HG02610 (cell line): Measurements from ENCODE around the gene NPAS2.

ENCODE experiments used
- ATAC-seq: cut with Tn5 transposase; IDR thresholded peaks from one replicate; pipeline ENCODE4 v1.9.1; 2021; ENCODE audit warnings: mild to moderate bottlenecking, moderate library complexity; ENCODE audit not compliant: unreplicated experiment

Gene NPAS2

DNA sequence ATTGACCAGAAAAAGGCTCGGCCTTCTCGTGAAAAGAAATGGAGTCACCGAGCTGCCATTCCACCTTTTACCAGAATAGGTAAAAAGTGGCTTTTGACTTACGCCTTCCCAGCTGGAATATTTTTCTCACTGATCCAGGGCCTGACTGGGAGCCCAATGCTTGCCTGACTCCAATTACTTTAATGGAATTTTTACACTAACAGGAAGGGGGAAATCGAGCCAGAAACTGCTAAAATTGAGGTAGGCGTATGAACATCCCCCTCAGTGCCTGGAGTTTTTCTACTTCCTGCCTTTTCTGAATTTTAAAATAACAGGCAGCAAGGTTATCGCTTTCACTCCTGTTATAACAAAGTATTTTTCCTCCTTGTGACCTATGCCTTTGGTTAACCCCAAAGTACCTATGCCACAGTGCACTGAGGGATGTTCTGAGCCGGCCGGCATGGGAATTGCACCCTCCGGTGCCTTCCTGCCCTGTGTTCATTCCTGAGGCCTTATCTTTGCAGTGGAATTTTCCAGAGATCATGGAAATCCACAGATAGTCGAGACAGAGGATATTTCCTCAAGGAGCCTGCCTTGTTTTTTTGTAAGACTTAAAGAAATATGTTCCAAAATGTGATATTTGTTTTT lies 163.9 kb downstream of the NPAS2 start:
- ATAC-seq = no peak

DNA sequence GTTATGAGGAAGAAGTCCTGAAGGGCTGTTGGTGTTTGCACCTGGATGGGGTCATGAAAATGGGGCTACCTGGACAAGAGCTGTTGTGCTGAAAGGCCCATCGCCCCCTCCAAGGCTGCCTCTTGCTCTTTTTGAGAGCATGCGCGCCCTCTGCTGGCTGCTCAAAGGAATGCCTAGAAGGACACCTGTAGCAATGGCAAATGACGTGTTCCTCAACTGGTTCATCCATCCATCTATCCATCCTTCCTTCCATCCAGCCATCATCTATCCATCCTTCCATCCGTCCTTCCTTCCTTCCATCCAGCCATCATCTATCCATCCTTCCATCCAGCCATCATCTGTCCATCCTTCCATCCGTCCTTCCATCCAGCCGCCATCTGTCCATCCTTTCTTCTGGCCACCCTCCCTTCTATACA lies 165.0 kb downstream of the NPAS2 start:
- no peak for ATAC-seq

DNA sequence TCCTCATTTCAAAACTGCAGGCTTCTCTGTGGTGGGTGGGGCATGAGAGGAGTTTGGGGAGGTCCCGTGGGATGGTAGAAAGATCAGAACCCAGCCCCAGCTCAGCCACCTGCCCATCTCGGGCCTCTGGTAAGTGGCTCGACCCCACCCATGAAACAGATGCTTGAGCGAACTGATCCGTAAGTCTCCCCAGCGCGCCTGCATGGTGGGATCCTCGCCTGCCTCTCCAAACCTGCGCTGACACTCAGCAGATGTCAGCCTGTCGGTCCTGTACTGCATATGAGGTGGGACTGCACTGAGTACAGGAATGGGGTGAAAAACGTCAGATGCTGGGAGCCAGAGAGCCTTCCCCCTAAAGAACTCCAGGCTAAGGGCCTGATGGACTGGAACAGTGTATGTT lies 166.2 kb downstream of the NPAS2 start:
- ATAC-seq = no peak

DNA sequence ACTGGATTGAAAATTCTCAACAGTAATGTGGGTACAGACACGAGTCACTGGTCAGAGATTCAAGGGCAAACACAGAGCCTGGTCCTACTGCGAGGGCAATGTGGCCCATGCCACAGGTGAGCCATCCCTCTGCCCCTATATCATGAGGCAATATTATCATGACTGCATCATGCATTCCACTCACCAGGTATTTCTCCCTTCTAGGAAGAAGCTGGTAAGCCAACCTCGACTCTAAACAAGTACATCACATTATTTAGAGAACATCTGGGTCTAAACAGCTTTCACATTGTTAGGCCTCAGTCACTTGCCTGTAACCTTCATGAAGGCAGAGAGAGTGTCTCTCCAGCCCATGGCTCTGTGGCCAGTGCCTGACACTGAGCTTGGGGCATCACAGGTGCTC lies 167.6 kb downstream of the NPAS2 start:
- no peak for ATAC-seq

DNA sequence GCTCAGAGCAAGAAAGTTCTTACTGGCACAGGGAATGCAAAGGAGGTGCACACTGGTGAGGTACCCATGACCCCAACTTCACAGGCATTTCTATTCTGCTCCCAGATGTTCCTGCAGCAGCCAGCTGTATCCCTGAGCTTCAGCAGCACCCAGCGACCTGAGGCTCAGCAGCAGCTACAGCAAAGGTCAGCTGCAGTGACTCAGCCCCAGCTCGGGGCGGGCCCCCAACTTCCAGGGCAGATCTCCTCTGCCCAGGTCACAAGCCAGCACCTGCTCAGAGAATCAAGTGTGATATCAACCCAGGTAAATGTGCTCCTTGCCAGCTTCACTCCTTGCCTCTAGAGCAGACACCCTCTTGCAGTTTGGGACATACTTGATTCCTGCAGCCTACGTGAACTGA lies 168.0 kb downstream of the NPAS2 start:
- ATAC-seq = no peak

DNA sequence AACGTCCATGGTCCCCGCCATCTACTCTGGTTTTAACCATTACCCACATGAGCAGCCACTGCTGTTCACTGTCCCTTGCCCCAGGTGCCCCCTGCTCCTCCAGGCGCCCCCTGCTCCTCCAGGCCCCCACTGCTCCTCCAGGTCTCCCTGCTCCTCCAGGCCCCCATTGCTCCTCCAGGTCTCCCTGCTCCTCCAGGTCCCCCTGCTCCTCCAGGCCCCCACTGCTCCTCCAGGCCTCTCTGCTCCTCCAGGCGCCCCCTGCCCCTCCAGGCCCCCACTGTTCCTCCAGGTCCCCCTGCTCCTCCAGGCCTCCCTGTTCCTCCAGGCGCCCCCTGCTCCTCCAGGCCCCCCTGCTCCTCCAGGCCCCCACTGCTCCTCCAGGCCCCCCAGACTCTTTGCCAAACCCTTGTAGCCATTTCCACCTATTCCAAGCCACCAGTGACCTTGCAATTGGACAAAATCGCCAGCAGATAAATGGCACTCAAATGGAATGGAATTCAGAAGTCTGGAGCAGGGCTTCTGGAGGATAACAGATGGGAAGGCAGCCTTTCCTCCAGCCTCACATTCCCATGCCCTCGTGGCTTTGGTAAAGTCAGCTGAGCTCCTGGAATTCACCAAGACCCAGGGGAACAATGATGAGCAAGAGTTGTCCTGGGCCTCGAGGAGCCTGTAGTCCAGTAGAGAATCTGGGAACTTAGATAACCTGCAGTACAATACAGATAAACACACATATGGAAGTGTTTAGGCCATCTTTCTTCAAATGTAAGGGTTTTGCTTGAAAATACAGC lies 168.9 kb downstream of the NPAS2 start:
- ATAC-seq = no peak

DNA sequence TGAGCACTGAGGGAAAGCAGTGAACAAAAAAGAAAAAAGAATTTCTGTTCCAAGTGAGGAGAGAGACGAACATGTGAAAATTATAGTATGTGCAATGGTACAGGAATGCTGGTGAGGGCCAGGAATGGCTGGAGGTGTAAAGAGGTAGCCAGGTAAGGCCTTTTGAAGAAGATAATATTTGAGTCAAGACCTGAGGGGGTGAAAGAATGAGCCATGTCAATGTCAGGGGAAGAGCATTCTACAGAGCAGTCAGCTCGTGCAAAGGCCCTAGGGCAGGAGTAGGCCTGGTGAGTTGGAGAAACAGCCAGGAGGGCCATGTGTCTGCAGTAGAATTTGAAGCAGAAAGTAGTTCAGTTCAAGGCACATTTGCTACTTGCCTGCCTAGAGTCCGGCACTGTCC lies 169.7 kb downstream of the NPAS2 start:
- ATAC-seq = no peak

DNA sequence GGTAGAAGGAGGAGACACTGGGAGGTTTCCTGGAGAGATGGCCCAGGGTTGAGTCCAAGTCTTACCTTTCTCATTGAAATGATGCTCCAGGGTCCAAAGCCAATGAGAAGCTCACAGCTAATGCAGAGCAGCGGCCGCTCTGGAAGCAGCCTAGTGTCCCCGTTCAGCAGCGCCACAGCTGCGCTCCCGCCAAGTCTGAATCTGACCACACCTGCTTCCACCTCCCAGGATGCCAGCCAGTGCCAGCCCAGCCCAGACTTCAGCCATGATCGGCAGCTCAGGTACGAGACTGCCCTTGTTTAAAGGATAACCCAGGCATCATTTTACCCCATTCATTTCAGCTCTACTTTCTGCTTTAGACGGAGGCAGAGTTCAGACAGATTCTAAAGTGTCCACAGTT lies 170.2 kb downstream of the NPAS2 start:
- ATAC-seq = no peak

DNA sequence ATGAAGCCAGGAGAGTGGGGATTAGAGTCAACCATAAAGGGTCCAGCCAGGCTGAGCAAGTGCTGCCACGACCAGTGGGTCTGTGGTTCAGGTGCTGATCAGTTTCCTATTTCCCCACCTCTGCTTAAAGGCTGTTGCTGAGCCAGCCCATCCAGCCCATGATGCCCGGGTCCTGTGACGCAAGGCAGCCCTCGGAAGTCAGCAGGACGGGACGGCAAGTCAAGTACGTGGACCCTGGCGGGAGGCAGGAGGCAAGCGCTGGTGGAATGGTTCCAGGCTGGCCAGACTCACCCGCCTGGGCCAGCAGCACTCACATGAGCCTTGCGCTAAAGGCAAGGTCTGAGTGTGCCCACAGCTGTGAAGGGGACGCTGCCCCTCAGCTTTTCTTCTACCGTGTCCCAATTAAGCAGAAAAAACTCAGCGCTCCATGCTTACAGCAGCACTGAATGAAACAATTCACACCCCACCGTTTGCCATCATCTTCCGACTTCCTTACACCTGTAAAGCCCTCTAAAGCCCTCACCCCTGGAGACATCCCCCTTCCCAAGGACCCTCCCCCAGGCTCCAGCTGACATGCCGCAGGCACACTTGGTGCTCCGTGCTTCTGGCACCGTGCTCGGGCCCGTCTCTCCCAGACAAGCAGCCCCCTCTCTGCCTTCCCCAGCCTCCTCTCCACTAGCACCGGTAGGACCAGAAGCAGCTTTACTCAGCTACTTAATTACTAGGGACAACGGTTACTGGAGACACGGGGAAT lies 170.9 kb downstream of the NPAS2 start:
- ATAC-seq = no peak

DNA sequence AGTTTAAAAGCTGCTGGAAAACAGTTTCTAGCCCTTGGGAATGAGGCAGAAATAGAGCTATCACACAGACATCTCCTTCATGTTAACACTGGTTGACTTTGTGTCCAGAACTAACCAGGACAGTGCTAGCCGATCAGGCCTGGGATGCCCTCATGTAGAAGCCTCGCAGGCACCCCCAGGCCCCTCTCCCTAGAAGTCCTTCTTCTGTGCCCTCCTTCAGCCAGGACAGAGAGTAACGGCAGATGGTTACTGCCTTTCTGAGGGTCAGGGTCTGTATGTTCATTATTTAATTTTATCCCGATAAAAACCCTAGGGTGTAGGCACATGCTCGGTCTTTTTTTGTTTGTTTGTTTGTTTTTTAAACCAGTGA lies 171.4 kb downstream of the NPAS2 start:
- ATAC-seq = no peak

DNA sequence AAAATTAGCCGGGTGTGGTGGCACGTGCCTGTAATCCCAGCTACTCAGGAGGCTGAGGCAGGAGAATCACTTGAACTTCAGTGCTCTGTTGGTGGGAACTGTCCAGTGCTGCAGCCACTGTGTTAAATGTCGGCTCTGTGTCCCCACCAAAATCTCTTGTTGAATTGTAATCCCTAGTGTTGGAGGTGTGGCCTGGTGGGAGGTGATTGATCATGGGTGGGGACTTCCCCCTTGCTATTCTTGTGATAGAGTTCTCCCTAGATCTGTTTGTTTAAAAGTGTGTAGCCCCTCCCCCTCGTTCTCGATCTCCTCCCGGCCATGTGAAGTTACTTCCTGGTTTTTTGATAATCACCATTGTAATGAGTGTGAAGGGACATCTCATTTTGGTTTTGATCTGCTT lies 172.3 kb downstream of the NPAS2 start:
- ATAC-seq = no peak

DNA sequence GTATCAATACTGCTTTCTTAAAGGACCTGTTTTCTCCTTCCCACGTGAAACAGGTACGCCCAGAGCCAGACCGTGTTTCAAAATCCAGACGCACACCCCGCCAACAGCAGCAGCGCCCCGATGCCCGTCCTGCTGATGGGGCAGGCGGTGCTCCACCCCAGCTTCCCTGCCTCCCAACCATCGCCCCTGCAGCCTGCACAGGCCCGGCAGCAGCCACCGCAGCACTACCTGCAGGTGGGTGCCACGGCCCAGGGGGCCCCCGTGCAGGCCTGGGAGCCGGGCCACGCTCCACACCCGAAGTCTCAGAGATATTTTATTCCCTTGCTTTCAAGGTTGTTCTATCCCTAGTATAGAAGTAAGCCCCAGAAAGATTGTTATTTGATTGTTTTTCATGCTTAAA lies 173.4 kb downstream of the NPAS2 start:
- no peak for ATAC-seq

DNA sequence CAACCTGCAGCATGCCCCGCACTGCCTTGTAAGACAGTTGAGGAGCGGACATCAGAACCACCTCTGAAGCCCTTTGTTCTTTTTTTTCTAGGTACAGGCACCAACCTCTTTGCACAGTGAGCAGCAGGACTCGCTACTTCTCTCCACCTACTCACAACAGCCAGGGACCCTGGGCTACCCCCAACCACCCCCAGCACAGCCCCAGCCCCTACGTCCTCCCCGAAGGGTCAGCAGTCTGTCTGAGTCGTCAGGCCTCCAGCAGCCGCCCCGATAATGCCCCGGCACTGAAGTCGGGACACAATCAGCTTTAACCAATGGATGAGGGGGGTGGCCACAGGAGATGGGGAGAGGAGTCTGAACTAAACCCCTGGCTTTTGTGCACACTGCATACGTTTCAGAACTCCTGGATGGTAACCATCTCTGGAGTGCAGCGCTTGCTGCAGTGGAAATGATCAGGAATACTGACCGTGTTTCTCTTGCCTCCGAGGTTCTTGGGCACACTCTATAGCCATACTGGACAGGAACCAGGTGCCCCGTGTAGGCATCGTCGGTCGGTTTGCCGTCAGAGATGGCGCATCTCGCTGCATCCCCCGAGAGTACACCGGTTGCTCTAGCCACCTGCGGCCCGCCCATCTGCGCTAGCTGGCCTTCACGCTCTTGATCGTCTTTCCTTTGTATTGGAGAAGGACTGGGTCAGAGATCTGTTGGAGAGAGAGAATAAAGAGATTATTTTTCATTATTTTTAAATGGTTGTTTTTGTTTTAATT lies 175.6 kb downstream of the NPAS2 start:
- ATAC-seq = no peak

DNA sequence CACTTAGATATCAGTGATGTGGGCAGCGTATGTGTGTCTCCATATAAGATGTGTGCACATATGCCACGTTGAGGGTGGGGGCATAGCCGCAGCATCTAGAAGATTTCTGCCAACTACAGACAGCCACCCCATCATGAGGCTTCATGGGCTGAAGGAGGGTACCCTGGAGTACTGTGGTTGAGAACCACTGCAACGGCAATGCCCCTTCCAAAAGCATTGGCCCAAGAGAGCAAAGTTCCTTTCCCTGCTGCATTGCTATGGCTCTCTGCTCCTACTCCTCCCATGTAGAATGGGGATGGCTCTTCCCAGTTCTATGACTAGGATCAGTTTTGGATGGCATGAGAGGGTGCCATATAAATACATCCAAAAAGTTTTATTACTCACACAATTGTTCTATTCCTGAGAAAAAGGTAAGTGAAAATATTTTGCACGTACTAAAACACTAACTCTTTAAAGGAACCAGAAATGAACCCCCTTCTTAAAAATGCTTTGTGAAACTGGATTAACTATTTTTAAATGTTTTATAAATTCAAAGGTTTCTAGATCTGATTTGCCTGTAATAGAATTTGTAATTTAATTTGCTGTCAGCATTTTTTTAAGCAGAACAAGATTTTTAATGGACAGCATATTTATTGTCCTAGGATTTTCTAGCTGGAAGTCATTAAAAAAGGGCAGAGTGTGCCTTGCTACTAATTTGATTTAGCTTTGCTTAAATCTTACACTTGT lies 177.7 kb downstream of the NPAS2 start:
- ATAC-seq = no peak

DNA sequence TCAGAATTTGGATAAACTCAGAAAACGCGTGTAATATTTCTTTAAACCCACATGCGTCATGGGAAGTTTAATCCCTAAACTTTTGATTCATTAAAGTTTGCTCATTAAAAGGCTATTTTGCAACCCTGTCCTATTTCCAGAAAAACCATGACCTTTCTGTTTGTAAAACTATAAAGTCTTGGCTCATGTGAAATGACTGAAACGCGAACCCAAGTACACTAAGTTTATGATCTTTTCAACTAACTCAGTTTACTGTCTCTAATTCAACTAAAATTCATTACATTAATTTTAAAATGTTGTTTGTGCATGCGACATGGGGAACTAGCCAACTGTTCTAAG lies 178.3 kb downstream of the NPAS2 start:
- ATAC-seq = no peak

DNA sequence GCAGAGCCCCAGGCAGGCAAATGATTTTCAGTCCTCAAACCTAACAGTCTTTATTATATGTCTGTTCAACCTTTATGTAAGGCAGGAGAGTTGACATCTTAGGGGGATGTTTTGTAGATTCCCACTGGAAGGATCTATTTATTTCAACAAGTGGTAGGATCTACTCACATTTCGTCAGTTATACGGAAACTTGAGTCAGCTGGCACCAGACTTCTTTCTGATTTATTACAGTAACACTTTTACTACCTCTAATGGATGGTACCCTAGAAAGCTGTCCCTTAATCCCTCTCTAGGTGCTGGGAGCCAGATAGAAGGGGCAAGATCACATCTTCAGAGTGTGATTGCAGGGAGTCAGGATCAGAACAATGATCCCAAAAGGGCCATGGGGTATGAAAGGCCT lies 180.1 kb downstream of the NPAS2 start:
- no peak for ATAC-seq

DNA sequence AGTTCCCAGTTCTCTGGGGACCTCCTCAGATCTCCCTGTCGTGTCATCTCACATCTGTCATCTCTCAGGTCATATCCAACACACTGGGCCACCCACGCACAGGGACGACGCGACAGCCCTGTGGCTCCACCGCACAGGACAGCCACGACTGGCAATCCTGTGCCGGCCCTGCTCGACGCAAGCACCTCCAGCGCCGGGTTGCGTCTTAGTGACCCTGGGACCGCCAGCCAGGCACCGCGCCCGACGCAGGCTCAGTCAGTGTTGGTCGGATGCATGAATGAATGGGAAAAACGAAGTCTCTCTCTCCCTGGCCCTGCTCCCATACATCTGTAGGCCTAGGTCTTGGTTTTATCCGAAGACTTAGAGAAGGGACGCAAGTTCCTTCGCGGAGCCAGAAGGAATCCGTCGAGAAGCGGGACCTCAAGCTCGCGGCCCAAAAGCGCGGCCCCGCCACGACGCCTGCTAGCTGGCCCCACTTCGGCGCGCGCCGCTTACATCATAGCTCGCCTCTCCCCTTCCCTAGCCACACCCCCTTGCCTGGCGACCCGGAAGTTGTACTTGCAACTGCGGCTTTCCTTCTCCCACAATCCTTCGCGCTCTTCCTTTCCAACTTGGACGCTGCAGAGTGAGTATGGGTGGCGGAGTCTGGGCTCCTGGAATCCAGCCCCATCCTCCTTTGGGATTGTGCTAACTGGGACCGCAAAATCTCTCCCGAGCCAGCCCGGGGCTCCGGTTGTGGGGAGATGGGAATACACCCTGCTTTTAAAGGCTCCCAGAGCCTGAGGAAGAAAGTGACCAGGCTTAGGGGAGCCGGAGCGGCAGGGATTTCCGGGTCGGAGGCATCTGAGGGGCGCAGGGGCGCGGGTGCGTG lies 182.0 kb downstream of the NPAS2 start, which contains the start of gene RPL31:
Gene RPL31, plus strand, starts transcription at position 599 of the 871 bp plus-strand sequence. CDS start 413 bp downstream, outside the sequence.
- peak; percentile 93 for ATAC-seq

DNA sequence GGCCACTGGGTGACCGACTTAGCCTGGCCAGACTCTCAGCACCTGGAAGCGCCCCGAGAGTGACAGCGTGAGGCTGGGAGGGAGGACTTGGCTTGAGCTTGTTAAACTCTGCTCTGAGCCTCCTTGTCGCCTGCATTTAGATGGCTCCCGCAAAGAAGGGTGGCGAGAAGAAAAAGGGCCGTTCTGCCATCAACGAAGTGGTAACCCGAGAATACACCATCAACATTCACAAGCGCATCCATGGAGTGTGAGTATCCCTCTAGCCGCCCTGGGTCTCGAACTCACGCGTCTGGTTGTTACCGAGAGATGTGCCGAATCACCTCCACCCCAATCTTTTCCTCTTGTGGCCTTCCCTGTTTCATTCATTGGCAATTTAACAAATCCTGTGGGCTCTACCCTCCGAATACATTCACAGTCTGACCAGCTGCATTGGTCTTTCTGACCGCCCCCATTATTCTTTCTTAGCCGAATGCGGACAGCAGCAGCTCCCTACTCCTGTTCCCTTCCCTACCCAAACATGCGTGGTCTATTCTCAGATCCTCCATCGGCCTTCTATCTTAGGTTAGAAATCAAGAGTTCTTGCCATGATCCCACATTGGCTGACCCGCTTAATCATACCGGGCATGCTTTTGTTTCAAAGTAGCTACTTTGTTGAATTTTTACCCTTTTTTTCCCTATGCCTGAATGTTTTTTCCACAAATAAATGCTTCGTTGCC lies 182.8 kb downstream of the NPAS2 start:
- no peak for ATAC-seq

DNA sequence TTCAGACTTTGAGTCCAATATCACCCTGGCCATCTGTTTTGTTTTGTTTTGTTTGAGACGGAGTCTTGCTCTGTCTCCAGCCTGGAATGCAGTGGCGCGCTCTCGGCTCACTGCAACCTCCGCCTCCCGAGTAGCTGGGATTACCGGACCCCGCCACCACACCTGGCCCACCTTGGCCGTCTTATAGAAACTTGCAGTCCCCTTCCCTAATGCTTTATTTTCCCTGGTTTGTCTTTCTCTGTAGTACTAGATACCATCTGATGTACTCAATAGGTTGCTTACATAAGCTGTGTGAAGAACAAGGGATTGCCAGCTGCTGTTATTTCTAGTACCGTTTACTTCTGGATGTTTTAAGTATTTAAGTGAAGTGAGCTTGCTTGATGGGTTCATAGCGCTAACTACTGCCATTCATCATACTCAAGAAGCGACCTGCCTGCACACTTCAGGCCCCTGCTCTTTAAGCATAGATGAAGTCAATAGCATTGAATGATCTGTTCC lies 183.4 kb downstream of the NPAS2 start:
- no peak for ATAC-seq
